GM19240 (cell line): ENCODE measurements around the gene FIBCD1.

Experiments
- DNase-seq: peaks from one replicate; pipeline ENCODE4 v3.0.0; 2011; ENCODE audit warnings: low spot score; ENCODE audit not compliant: insufficient read length

Gene FIBCD1

GRCh38 chr9:130938652-130939404 is at the start of gene FIBCD1:
Gene FIBCD1 (minus strand): TSS chr9:130939247. CDS start chr9:130938607, 640 bp downstream.
- no peak for DNase-seq

- no peak for DNase-seq
These were observed 49.3 kb upstream of the FIBCD1 start for GRCh38 chr9:130988400-130988747.

- DNase-seq, result no peak
These were observed 48.8 kb upstream of the FIBCD1 start for GRCh38 chr9:130987738-130988399.

- no peak for DNase-seq
These were observed 48.0 kb upstream of the FIBCD1 start for GRCh38 chr9:130987054-130987453.

- DNase-seq, result no peak
These were observed 47.4 kb upstream of the FIBCD1 start for GRCh38 chr9:130986356-130986965.

GRCh38 chr9:130985606-130986162 is 46.6 kb upstream of the FIBCD1 start:
- no peak for DNase-seq

GRCh38 chr9:130985029-130985428 is 46.0 kb upstream of the FIBCD1 start:
- no peak for DNase-seq

- DNase-seq, result no peak
These were observed 45.5 kb upstream of the FIBCD1 start for GRCh38 chr9:130984521-130984920.

GRCh38 chr9:130983970-130984369 is 44.9 kb upstream of the FIBCD1 start:
- no peak for DNase-seq

- DNase-seq, result no peak
These were observed 44.3 kb upstream of the FIBCD1 start for GRCh38 chr9:130983359-130983670.

GRCh38 chr9:130982636-130983358 is 43.8 kb upstream of the FIBCD1 start:
- no peak for DNase-seq

- no peak for DNase-seq
These were observed 42.7 kb upstream of the FIBCD1 start for GRCh38 chr9:130981756-130982137.

- DNase-seq, result no peak
These were observed 42.1 kb upstream of the FIBCD1 start for GRCh38 chr9:130981002-130981755.

GRCh38 chr9:130980526-130980925 is 41.5 kb upstream of the FIBCD1 start:
- no peak for DNase-seq

GRCh38 chr9:130979591-130980385 is 40.7 kb upstream of the FIBCD1 start:
- no peak for DNase-seq

GRCh38 chr9:130977811-130978221 is 38.8 kb upstream of the FIBCD1 start:
- no peak for DNase-seq

- no peak for DNase-seq
These were observed 37.1 kb upstream of the FIBCD1 start for GRCh38 chr9:130975932-130976841.

GRCh38 chr9:130975156-130975555 is 36.1 kb upstream of the FIBCD1 start:
- DNase-seq, result no peak

GRCh38 chr9:130974697-130975096 is 35.6 kb upstream of the FIBCD1 start:
- DNase-seq, result no peak
